ENCODE results near the gene CRELD2.
A peak's percentile ranks its signal among the peaks of the same experiment; 100 is the strongest.

The CRELD2 gene

GRCh38 chr22:49916831-49917230 lies 1.6 kb upstream of the CRELD2 start:
- H3K4me1 ChIP-seq (ENCODE audit: control insufficient read depth, insufficient read depth, low read length), result peaks cover 16% of the 10 kb centered on the region
- no peak overlapping the region for H3K9ac ChIP-seq (ENCODE audit: low read depth, low read length)
- H3K27me3 ChIP-seq (ENCODE audit: control insufficient read depth, insufficient read depth, low read length), result no peaks in the 10 kb centered on the region
- H3K4me3 ChIP-seq (ENCODE audit: low read length), result peak overlapping the region; percentile 84
- peak overlapping the region; percentile 90 for H3K4me2 ChIP-seq (ENCODE audit: low read length)
- peaks cover 18% of the 10 kb centered on the region for H3K36me3 ChIP-seq (ENCODE audit: insufficient read depth, low read length)
- H3K9me3 ChIP-seq (replicated peaks; ENCODE audit: low read length), result no peaks in the 10 kb centered on the region

- H3K36me3 ChIP-seq (ENCODE audit: insufficient read depth, low read length), result peaks cover 10% of the 10 kb centered on the region
- peak overlapping the region; percentile 98 for H3K4me2 ChIP-seq (ENCODE audit: low read length)
- no peaks in the 10 kb centered on the region for H3K9me3 ChIP-seq (replicated peaks; ENCODE audit: low read length)
- peak overlapping the region; percentile 83 for H3K4me3 ChIP-seq (ENCODE audit: low read length)
- peaks cover 16% of the 10 kb centered on the region for H3K4me1 ChIP-seq (ENCODE audit: control insufficient read depth, insufficient read depth, low read length)
- H3K9ac ChIP-seq (ENCODE audit: low read depth, low read length), result peak overlapping the region; percentile 86
- no peaks in the 10 kb centered on the region for H3K27me3 ChIP-seq (ENCODE audit: control insufficient read depth, insufficient read depth, low read length)
Measured at GRCh38 chr22:49918911-49919881, 762 bp downstream of the CRELD2 start.

- peaks cover 17% of the 10 kb centered on the region for H3K36me3 ChIP-seq (ENCODE audit: insufficient read depth, low read length)
- H3K4me2 ChIP-seq (ENCODE audit: low read length), result no peak overlapping the region
- no peaks in the 10 kb centered on the region for H3K9me3 ChIP-seq (replicated peaks; ENCODE audit: low read length)
- H3K9ac ChIP-seq (ENCODE audit: low read depth, low read length), result no peak overlapping the region
- H3K4me1 ChIP-seq (ENCODE audit: control insufficient read depth, insufficient read depth, low read length), result peaks cover 16% of the 10 kb centered on the region
- no peaks in the 10 kb centered on the region for H3K27me3 ChIP-seq (ENCODE audit: control insufficient read depth, insufficient read depth, low read length)
- H3K4me3 ChIP-seq (ENCODE audit: low read length), result no peak overlapping the region
Measured at GRCh38 chr22:49920859-49921258, 2.4 kb downstream of the CRELD2 start.

- H3K9ac ChIP-seq (ENCODE audit: low read depth, low read length), result no peak overlapping the region
- H3K9me3 ChIP-seq (replicated peaks; ENCODE audit: low read length), result no peaks in the 10 kb centered on the region
- H3K4me1 ChIP-seq (ENCODE audit: control insufficient read depth, insufficient read depth, low read length), result peaks cover 16% of the 10 kb centered on the region
- no peak overlapping the region for H3K4me2 ChIP-seq (ENCODE audit: low read length)
- H3K4me3 ChIP-seq (ENCODE audit: low read length), result no peak overlapping the region
- no peaks in the 10 kb centered on the region for H3K27me3 ChIP-seq (ENCODE audit: control insufficient read depth, insufficient read depth, low read length)
- peaks cover 17% of the 10 kb centered on the region for H3K36me3 ChIP-seq (ENCODE audit: insufficient read depth, low read length)
Measured at GRCh38 chr22:49921508-49922278, 3.3 kb downstream of the CRELD2 start.

DNA sequence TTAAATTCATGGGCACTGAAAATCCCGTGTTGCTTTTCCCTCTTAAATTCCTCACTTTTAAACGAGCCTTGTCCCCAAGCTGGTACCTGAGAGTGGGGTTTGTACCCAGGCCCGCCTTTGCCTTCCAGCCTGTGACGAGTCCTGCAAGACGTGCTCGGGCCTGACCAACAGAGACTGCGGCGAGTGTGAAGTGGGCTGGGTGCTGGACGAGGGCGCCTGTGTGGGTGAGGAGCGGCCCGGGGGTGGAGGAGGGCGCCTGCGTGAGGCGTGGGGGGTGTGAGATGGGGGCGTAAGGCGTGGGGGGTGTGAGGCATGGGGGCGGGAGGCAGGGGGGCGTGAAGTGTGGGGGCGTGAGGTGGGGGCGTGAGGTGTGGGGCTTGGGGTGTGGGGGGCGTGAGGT lies 4.0 kb downstream of the CRELD2 start:
- Histone ChIP-seq H3K4me3 (ENCODE audit: low read length) (no peak overlapping the region), H3K4me1 (ENCODE audit: control insufficient read depth, insufficient read depth, low read length) (peaks cover 12% of the 10 kb centered on the region), H3K27me3 (ENCODE audit: control insufficient read depth, insufficient read depth, low read length) (no peaks in the 10 kb centered on the region), H3K9me3 (replicated peaks; ENCODE audit: low read length) (no peaks in the 10 kb centered on the region), H3K36me3 (ENCODE audit: insufficient read depth, low read length) (peaks cover 20% of the 10 kb centered on the region), H3K9ac (ENCODE audit: low read depth, low read length) (no peak overlapping the region), H3K4me2 (ENCODE audit: low read length) (no peak overlapping the region)

DNA sequence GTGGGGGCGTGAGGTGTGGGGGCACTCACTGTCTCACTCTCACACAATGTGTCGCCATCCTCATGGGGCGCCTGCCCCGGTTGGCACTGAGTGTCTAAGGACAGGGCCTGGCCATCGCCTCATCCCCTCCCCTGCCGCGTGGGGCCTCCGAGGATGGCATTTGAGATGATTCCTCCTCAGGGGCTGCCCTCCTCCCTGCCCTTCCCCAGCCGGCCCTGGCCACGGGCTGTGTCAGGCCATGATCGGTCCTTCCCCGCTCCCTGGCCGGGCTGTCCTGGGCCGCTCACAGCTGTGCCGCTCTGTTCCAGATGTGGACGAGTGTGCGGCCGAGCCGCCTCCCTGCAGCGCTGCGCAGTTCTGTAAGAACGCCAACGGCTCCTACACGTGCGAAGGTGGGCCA lies 4.5 kb downstream of the CRELD2 start:
- peaks cover 21% of the 10 kb centered on the region for H3K36me3 ChIP-seq (ENCODE audit: insufficient read depth, low read length)
- no peaks in the 10 kb centered on the region for H3K9me3 ChIP-seq (replicated peaks; ENCODE audit: low read length)
- H3K4me1 ChIP-seq (ENCODE audit: control insufficient read depth, insufficient read depth, low read length), result peaks cover 9% of the 10 kb centered on the region
- H3K9ac ChIP-seq (ENCODE audit: low read depth, low read length), result no peak overlapping the region
- H3K4me3 ChIP-seq (ENCODE audit: low read length), result no peak overlapping the region
- H3K27me3 ChIP-seq (ENCODE audit: control insufficient read depth, insufficient read depth, low read length), result no peaks in the 10 kb centered on the region
- H3K4me2 ChIP-seq (ENCODE audit: low read length), result no peak overlapping the region

- Histone ChIP-seq H3K27me3 (ENCODE audit: control insufficient read depth, insufficient read depth, low read length) (no peaks in the 10 kb centered on the region), H3K4me3 (ENCODE audit: low read length) (no peak overlapping the region), H3K9ac (ENCODE audit: low read depth, low read length) (no peak overlapping the region), H3K4me1 (ENCODE audit: control insufficient read depth, insufficient read depth, low read length) (peaks cover 9% of the 10 kb centered on the region), H3K9me3 (replicated peaks; ENCODE audit: low read length) (no peaks in the 10 kb centered on the region), H3K4me2 (ENCODE audit: low read length) (no peak overlapping the region), H3K36me3 (ENCODE audit: insufficient read depth, low read length) (peaks cover 21% of the 10 kb centered on the region)
Measured at GRCh38 chr22:49923445-49923844, 5.0 kb downstream of the CRELD2 start.

- Histone ChIP-seq H3K9ac (ENCODE audit: low read depth, low read length) (no peak overlapping the region), H3K27me3 (ENCODE audit: control insufficient read depth, insufficient read depth, low read length) (no peaks in the 10 kb centered on the region), H3K4me2 (ENCODE audit: low read length) (no peak overlapping the region), H3K4me1 (ENCODE audit: control insufficient read depth, insufficient read depth, low read length) (peaks cover 4% of the 10 kb centered on the region), H3K9me3 (replicated peaks; ENCODE audit: low read length) (no peaks in the 10 kb centered on the region), H3K4me3 (ENCODE audit: low read length) (no peak overlapping the region), H3K36me3 (ENCODE audit: insufficient read depth, low read length) (peaks cover 21% of the 10 kb centered on the region)
Measured at GRCh38 chr22:49924113-49924833, 5.8 kb downstream of the CRELD2 start.

GRCh38 chr22:49925525-49926128 lies 7.2 kb downstream of the CRELD2 start:
- Histone ChIP-seq H3K9me3 (replicated peaks; ENCODE audit: low read length) (no peaks in the 10 kb centered on the region), H3K27me3 (ENCODE audit: control insufficient read depth, insufficient read depth, low read length) (no peaks in the 10 kb centered on the region), H3K4me2 (ENCODE audit: low read length) (no peak overlapping the region), H3K9ac (ENCODE audit: low read depth, low read length) (no peak overlapping the region), H3K4me3 (ENCODE audit: low read length) (no peak overlapping the region), H3K36me3 (ENCODE audit: insufficient read depth, low read length) (peaks cover 16% of the 10 kb centered on the region), H3K4me1 (ENCODE audit: control insufficient read depth, insufficient read depth, low read length) (no peaks in the 10 kb centered on the region)

GRCh38 chr22:49926916-49927315 lies 8.5 kb downstream of the CRELD2 start:
- peaks cover 14% of the 10 kb centered on the region for H3K36me3 ChIP-seq (ENCODE audit: insufficient read depth, low read length)
- H3K4me3 ChIP-seq (ENCODE audit: low read length), result no peak overlapping the region
- no peaks in the 10 kb centered on the region for H3K9me3 ChIP-seq (replicated peaks; ENCODE audit: low read length)
- no peaks in the 10 kb centered on the region for H3K27me3 ChIP-seq (ENCODE audit: control insufficient read depth, insufficient read depth, low read length)
- peaks cover 4% of the 10 kb centered on the region for H3K4me1 ChIP-seq (ENCODE audit: control insufficient read depth, insufficient read depth, low read length)
- no peak overlapping the region for H3K9ac ChIP-seq (ENCODE audit: low read depth, low read length)
- no peak overlapping the region for H3K4me2 ChIP-seq (ENCODE audit: low read length)
